H9 (cell line): ENCODE measurements around the gene SIRPD. TPM values are rescaled to one million over a fixed set of nuclear protein-coding genes. Genes with fewer than 3 reads are reported as not detected.

Experiments used
- DNase-seq: peaks from one replicate; pipeline ENCODE4 v3.0.0-alpha.2; 2017
- H2AFZ ChIP-seq: one replicate; pipeline ENCODE4 v1.6.1; 2013; ENCODE audit warnings: mild to moderate bottlenecking, low read length, control low read depth, moderate library complexity
- H2AK5ac ChIP-seq: 2 replicates; pipeline ENCODE4 v1.6.1; 2013; ENCODE audit warnings: low read length, control low read depth, mixed read lengths; ENCODE audit not compliant: insufficient read length
- H2BK120ac ChIP-seq: one replicate; pipeline ENCODE4 v1.6.1; 2013; ENCODE audit warnings: low read depth, mild to moderate bottlenecking, low read length, control low read depth, inconsistent platforms; ENCODE audit not compliant: poor library complexity, severe bottlenecking
- H2BK12ac ChIP-seq: 2 replicates; pipeline ENCODE4 v1.6.1; 2013; ENCODE audit warnings: low read length, control low read depth, mixed read lengths, low read depth; ENCODE audit not compliant: insufficient read length
- H2BK15ac ChIP-seq: 2 replicates; pipeline ENCODE4 v1.6.1; 2013; ENCODE audit warnings: low read depth, low read length, control low read depth
- H2BK20ac ChIP-seq: one replicate; pipeline ENCODE4 v1.6.1; 2013; ENCODE audit warnings: low read depth, mild to moderate bottlenecking, low read length, control low read depth, inconsistent platforms; ENCODE audit not compliant: poor library complexity, severe bottlenecking
- H2BK5ac ChIP-seq: 2 replicates; pipeline ENCODE4 v1.6.1; 2013; ENCODE audit warnings: low read length, control low read depth, mixed read lengths; ENCODE audit not compliant: insufficient read length
- H3K14ac ChIP-seq: 2 replicates; pipeline ENCODE4 v1.6.1; 2013; ENCODE audit warnings: low read length, control low read depth; ENCODE audit not compliant: insufficient read depth
- H3K18ac ChIP-seq: 2 replicates; pipeline ENCODE4 v1.6.1; 2013; ENCODE audit warnings: low read depth, mild to moderate bottlenecking, mixed read lengths, low read length, control low read depth; ENCODE audit not compliant: insufficient read length
- H3K23ac ChIP-seq: 2 replicates; pipeline ENCODE4 v1.6.1; 2013; ENCODE audit warnings: low read length, control low read depth, mixed read lengths, low read depth; ENCODE audit not compliant: insufficient read length
- H3K23me2 ChIP-seq: 2 replicates; pipeline ENCODE4 v1.6.1; 2013; ENCODE audit warnings: low read depth, mild to moderate bottlenecking, mixed read lengths, low read length, control low read depth; ENCODE audit not compliant: insufficient read length, poor library complexity, severe bottlenecking
- H3K27ac ChIP-seq: 2 replicates; pipeline ENCODE4 v1.5.1; 2013; ENCODE audit warnings: low read length, control low read depth, mixed read lengths, low read depth; ENCODE audit not compliant: insufficient read length
- H3K27me3 ChIP-seq: 2 replicates; pipeline ENCODE4 v1.6.1; 2013; ENCODE audit warnings: low read length, control low read depth, inconsistent platforms; ENCODE audit not compliant: insufficient read depth
- H3K4ac ChIP-seq: 2 replicates; pipeline ENCODE4 v1.6.1; 2013; ENCODE audit warnings: low read depth, mild to moderate bottlenecking, control low read depth, inconsistent platforms, low read length, moderate library complexity
- H3K4me1 ChIP-seq: 2 replicates; pipeline ENCODE4 v1.6.1; 2013; ENCODE audit warnings: low read length, control low read depth, inconsistent platforms; ENCODE audit not compliant: insufficient read depth
- H3K4me2 ChIP-seq: 2 replicates; pipeline ENCODE4 v1.6.1; 2013; ENCODE audit warnings: low read length, control low read depth, mixed read lengths; ENCODE audit not compliant: insufficient read length, insufficient read depth
- H3K56ac ChIP-seq: 2 replicates; pipeline ENCODE4 v1.6.1; 2013; ENCODE audit warnings: low read depth, mild to moderate bottlenecking, mixed read lengths, low read length, control low read depth; ENCODE audit not compliant: insufficient read length
- H3K79me1 ChIP-seq: 2 replicates; pipeline ENCODE4 v1.6.1; 2013; ENCODE audit warnings: low read depth, mild to moderate bottlenecking, moderate library complexity, low read length, control low read depth, inconsistent platforms; ENCODE audit not compliant: insufficient read depth, poor library complexity, severe bottlenecking
- H3K79me2 ChIP-seq: 2 replicates; pipeline ENCODE4 v1.6.1; 2013; ENCODE audit warnings: low read length, control low read depth, inconsistent platforms; ENCODE audit not compliant: insufficient read depth
- H3K9ac ChIP-seq: 2 replicates; pipeline ENCODE4 v1.6.1; 2013; ENCODE audit warnings: low read length, control low read depth, mixed read lengths; ENCODE audit not compliant: insufficient read length; ENCODE audit errors: extremely low read depth
- H3K9me3 ChIP-seq: one replicate; pipeline ENCODE4 v1.6.1; 2013; ENCODE audit warnings: low read depth, low read length, inconsistent platforms; ENCODE audit not compliant: control insufficient read depth
- H3T11ph ChIP-seq: one replicate; pipeline ENCODE4 v1.6.1; 2013; ENCODE audit warnings: mild to moderate bottlenecking, low read length, control low read depth, inconsistent platforms
- H4K20me1 ChIP-seq: one replicate; pipeline ENCODE4 v1.6.1; 2013; ENCODE audit not compliant: control insufficient read depth, insufficient read length, insufficient read depth
- H4K5ac ChIP-seq: 2 replicates; pipeline ENCODE4 v1.6.1; 2013; ENCODE audit warnings: low read depth, mild to moderate bottlenecking, mixed read lengths, low read length, control low read depth; ENCODE audit not compliant: insufficient read length
- H4K8ac ChIP-seq: replicated peaks from 2 replicates; pipeline ENCODE4 v1.6.1; 2013; ENCODE audit warnings: low read length, control low read depth, mixed read lengths, low read depth; ENCODE audit not compliant: insufficient read length
- H4K91ac ChIP-seq: 2 replicates; pipeline ENCODE4 v1.6.1; 2013; ENCODE audit warnings: low read depth, mild to moderate bottlenecking, moderate library complexity, mixed read lengths, low read length, control low read depth; ENCODE audit not compliant: insufficient read length
- H3K27ac Mint-ChIP-seq, 3 experiments: 2 replicates in 2 of 3; 3 replicates in 1 of 3; pipeline ENCODE4 v1.8.0; 2020 to 2021; ENCODE audit warnings: mixed read lengths in 3 of 3, mild to moderate bottlenecking in 1 of 3, moderate library complexity in 1 of 3
- H3K27me3 Mint-ChIP-seq: 2 replicates; pipeline ENCODE4 v1.8.0; 2021; ENCODE audit warnings: low read depth, mild to moderate bottlenecking, moderate library complexity, mixed read lengths
- H3K36me3 Mint-ChIP-seq, 3 experiments: 2 replicates in 2 of 3; 3 replicates in 1 of 3; pipeline ENCODE4 v1.8.0; 2020 to 2021; ENCODE audit warnings: low read depth in 3 of 3, mixed read lengths in 3 of 3; ENCODE audit not compliant: insufficient read depth in 1 of 3
- H3K4me1 Mint-ChIP-seq, 2 experiments: 2 replicates each; pipeline ENCODE4 v1.8.0; 2020; ENCODE audit warnings: mixed read lengths in 2 of 2
- H3K4me3 Mint-ChIP-seq, 2 experiments: 2 replicates in 1 of 2; 3 replicates in 1 of 2; pipeline ENCODE4 v1.8.0; 2020 to 2021; ENCODE audit warnings: mild to moderate bottlenecking in 2 of 2, mixed read lengths in 2 of 2, moderate library complexity in 1 of 2
- H3K9me3 Mint-ChIP-seq, 2 experiments: 2 replicates in 1 of 2; 3 replicates in 1 of 2; pipeline ENCODE4 v1.8.0; 2020; ENCODE audit warnings: mild to moderate bottlenecking in 2 of 2, mixed read lengths in 2 of 2, moderate library complexity in 1 of 2
- CTCF ChIP-seq: fragments of 200-600 bp; sonication (generic); conservative IDR thresholded peaks from 3 replicates; pipeline ENCODE4 v1.8.0; 2021; ENCODE audit warnings: antibody characterized with exemption, mild to moderate bottlenecking
- WGBS: extraction: QIAGEN DNeasy Blood & Tissue Kit; methylation state at CpG from one replicate; pipeline ENCODE4 v1.1.7; 2013; ENCODE audit warnings: missing lambda C conversion rate, low lambda C conversion rate, mixed read lengths; ENCODE audit not compliant: insufficient read length; ENCODE audit errors: extremely low coverage; 5-methylcytosine and 5-hydroxymethylcytosine counted together
- total RNA-seq: library from RNA; stranded (reverse); gene quantifications from 2 replicates; pipeline ENCODE4 v1.2.1, GENCODE V29; 2021

Gene SIRPD
- total RNA-seq, 1 experiment from 2014 or later: not detected

DNA sequence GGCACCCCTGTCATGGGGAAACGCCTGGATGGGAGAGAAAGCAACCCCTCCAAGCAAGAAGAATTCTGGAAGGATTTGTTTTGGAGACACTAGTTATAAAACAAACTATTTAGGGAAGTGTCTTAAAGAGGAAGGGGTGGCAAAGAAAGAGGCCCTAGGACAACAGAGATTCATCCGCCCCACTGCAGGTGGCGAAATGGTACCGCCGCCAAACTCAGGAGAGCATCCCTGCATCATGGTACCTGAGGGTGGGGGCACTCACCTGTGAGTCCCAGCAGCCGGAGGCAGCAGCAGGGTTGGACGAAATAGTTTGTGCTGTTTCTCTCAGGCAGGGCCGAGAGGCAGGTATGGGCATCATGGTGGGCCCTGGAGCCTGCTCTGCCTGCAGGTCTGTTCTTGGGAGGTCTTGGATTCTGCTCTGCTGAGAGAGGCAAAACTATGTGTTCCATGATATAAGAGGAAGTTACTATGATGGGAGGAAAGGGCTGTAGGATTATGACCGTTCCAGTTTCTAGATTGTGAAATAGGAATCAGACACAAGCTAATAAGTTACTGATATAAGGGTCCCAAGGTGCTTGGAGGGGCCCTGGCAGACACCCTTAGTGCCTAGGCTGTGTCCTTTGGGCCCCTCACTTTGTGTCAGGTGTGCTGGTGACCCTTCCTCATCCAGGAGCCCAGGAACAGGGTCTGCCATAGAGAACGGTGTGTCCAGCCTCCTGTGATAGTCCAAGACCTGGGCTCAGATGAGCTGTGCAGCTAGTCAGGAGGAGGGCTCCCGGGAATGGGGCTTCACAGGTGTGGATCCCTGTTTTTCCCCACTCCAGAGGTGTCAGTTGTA lies 20.4 kb downstream of the SIRPD start:
- Histone ChIP-seq H3K4me2 (no peak overlapping the region), H3K9me3 (no peaks in the 10 kb centered on the region), H4K91ac (no peak overlapping the region), H3K79me2 (no peaks in the 10 kb centered on the region), H3K23ac (no peak overlapping the region), H2BK120ac (no peak overlapping the region), H3K27ac (no peak overlapping the region), H2AK5ac (no peak overlapping the region), H3K27me3 (no peaks in the 10 kb centered on the region), H3K23me2 (no peaks in the 10 kb centered on the region), H3K14ac (no peak overlapping the region), H3K4ac (no peak overlapping the region), H3K56ac (no peak overlapping the region), H4K8ac (no peak overlapping the region), H2AFZ (no peak overlapping the region), H2BK15ac (no peak overlapping the region), H3K4me1 (no peaks in the 10 kb centered on the region), H3K9ac (no peak overlapping the region), H3K18ac (no peak overlapping the region), H3K79me1 (no peaks in the 10 kb centered on the region), H2BK20ac (no peak overlapping the region), H4K5ac (no peak overlapping the region), H2BK5ac (no peak overlapping the region), H3T11ph (no peak overlapping the region), H2BK12ac (no peak overlapping the region), H4K20me1 (no peaks in the 10 kb centered on the region)
- H3K27me3 Mint-ChIP-seq: peaks cover 20% of the 10 kb centered on the region
- WGBS: no CpG with 5 or more reads among the region's 11 CpGs
- no peaks in the 10 kb centered on the region for H3K9me3 Mint-ChIP-seq
- H3K4me1 Mint-ChIP-seq: peaks cover 2 to 4% of the 10 kb centered on the region in 2 experiments; a peak in 2 of 4 replicates
- H3K4me3 Mint-ChIP-seq: no peak overlapping the region
- H3K36me3 Mint-ChIP-seq: no peaks in the 10 kb centered on the region
- H3K27ac Mint-ChIP-seq: no peak overlapping the region; a peak in 1 of 7 replicates
- TF ChIP-seq CTCF: no peak
- no peak for DNase-seq
